Measurements from ENCODE around the gene FOXC1. TPM values are rescaled to one million over a fixed set of nuclear protein-coding genes. Genes with fewer than 3 reads are reported as not detected.

FOXC1 gene
- total RNA-seq, 1 experiment from 2014 or later, result 40.7 TPM

DNA sequence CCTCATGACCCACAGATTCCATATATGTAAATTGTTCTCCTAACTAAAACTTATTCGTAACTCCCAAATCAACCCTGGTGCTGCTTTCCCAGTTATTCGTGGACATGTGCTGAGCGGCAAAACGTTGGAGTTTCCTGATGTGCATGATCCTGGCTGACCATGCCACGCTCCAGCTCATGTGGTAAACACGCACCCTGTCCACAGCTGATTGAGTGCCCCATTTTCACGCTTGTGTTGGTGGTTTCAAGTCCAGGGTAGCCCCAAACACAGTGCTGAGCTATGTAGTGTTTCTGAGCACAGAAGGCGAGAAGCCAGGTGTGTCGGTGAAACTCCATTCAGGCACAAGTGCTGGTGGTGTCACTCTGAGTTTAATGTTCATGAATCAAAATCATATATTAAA, 19.1 kb upstream of the FOXC1 start:
- H2AFZ ChIP-seq (ENCODE audit: low read depth, low read length, poor library complexity, severe bottlenecking), result no peak overlapping the region
- H3K79me2 ChIP-seq (ENCODE audit: insufficient read depth, low read length), result no peaks in the 10 kb centered on the region
- no peaks in the 10 kb centered on the region for H3K9me3 ChIP-seq (ENCODE audit: control insufficient read depth in 1 of 2, insufficient read depth in 1 of 2, low read depth in 1 of 2, low read length in 2 of 2)
- ChIA-PET RAD21 (ENCODE audit: low non-redundant PET in 1 of 2, low total read pairs in 2 of 2, uncharacterized antibody in 2 of 2, unreplicated experiment in 2 of 2) (no interaction called here), CTCF (no interaction called here), POLR2A (no interaction called here)
- no peak overlapping the region for H3K9ac ChIP-seq (ENCODE audit: low read length)
- no peak overlapping the region for H3K27ac ChIP-seq (ENCODE audit: low read depth, low read length)
- H3K9me2 ChIP-seq (ENCODE audit: insufficient read depth), result no peaks in the 10 kb centered on the region
- ATAC-seq (no peak), DNase-seq (ENCODE audit: low read depth, low spot score) (no peak)
- H3K4me2 ChIP-seq (ENCODE audit: low read length), result no peak overlapping the region
- no TSS peak for BruUV-seq (replicated peaks)
- intact Hi-C loops (cut with micrococcal nuclease), result loop anchor here (10.0 kb wide), 1 partner anchor 1464 kb away; no protein-coding TSS in a partner anchor
- 0 out of 2 replicates have a peak, but pooled peaks cover 3% of the 10 kb centered on the region for H3K27me3 ChIP-seq (ENCODE audit: insufficient read depth, low read length)
- H3K4me3 ChIP-seq (replicated peaks in 1 of 2; ENCODE audit: low read depth in 1 of 2, low read length in 2 of 2), result no peak overlapping the region
- H4K20me1 ChIP-seq (ENCODE audit: insufficient read depth), result no peaks in the 10 kb centered on the region
- no peaks in the 10 kb centered on the region for H3K4me1 ChIP-seq (ENCODE audit: control insufficient read depth in 1 of 2, insufficient read depth in 2 of 2, low read length in 2 of 2)
- TF ChIP-seq JUND (IDR thresholded peaks at IDR 0.05), result no peak
- H3K36me3 ChIP-seq (ENCODE audit: control insufficient read depth in 1 of 2, insufficient read depth in 2 of 2, low read length in 2 of 2), result no peaks in the 10 kb centered on the region

DNA sequence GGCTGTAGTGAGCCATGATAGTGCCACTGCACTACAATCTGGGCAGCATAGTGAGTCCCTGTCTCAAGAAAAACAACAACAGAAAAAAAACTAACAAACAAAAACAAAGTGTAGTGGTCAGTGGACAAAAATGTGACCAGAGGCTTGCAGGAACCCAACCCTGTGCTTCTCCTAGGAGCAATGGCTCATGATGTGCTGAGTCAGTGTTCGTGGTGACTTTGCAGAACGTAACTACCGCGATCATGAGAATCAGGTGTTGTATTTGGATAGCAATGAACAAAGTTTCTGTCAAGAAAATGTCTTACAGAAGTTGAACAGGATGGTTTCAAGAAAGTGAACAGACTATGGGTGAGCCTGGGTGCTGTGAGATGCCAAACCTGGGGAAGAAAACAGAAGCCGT, 18.5 kb upstream of the FOXC1 start:
- ChIA-PET RAD21 (ENCODE audit: low non-redundant PET in 1 of 2, low total read pairs in 2 of 2, uncharacterized antibody in 2 of 2, unreplicated experiment in 2 of 2) (no interaction called here), CTCF (no interaction called here), POLR2A (no interaction called here)
- Histone ChIP-seq H3K9me3 (ENCODE audit: control insufficient read depth in 1 of 2, insufficient read depth in 1 of 2, low read depth in 1 of 2, low read length in 2 of 2) (no peaks in the 10 kb centered on the region), H4K20me1 (ENCODE audit: insufficient read depth) (no peaks in the 10 kb centered on the region), H3K27ac (ENCODE audit: low read depth, low read length) (no peak overlapping the region), H3K36me3 (ENCODE audit: control insufficient read depth in 1 of 2, insufficient read depth in 2 of 2, low read length in 2 of 2) (no peaks in the 10 kb centered on the region), H3K79me2 (ENCODE audit: insufficient read depth, low read length) (no peaks in the 10 kb centered on the region), H3K27me3 (ENCODE audit: insufficient read depth, low read length) (0 out of 2 replicates have a peak, but pooled peaks cover 3% of the 10 kb centered on the region), H2AFZ (ENCODE audit: low read depth, low read length, poor library complexity, severe bottlenecking) (no peak overlapping the region), H3K9me2 (ENCODE audit: insufficient read depth) (no peaks in the 10 kb centered on the region), H3K4me3 (replicated peaks in 1 of 2; ENCODE audit: low read depth in 1 of 2, low read length in 2 of 2) (no peak overlapping the region), H3K4me1 (ENCODE audit: control insufficient read depth in 1 of 2, insufficient read depth in 2 of 2, low read length in 2 of 2) (peaks cover 0 to 4% of the 10 kb centered on the region in 2 experiments; a peak in 1 of 4 replicates), H3K9ac (ENCODE audit: low read length) (no peak overlapping the region), H3K4me2 (ENCODE audit: low read length) (no peak overlapping the region)
- no TSS peak for BruUV-seq (replicated peaks)
- ATAC-seq (no peak), DNase-seq (ENCODE audit: low read depth, low spot score) (no peak)
- no peak for TF ChIP-seq POLR2AphosphoS5 (IDR thresholded peaks at IDR 0.05; ENCODE audit: low read depth, low read length)
- no peak for TF ChIP-seq ZFX (IDR thresholded peaks at IDR 0.05)
- no peak for TF ChIP-seq SP1 (IDR thresholded peaks at IDR 0.05; ENCODE audit: low read depth)
- TF ChIP-seq, protein P1, sequence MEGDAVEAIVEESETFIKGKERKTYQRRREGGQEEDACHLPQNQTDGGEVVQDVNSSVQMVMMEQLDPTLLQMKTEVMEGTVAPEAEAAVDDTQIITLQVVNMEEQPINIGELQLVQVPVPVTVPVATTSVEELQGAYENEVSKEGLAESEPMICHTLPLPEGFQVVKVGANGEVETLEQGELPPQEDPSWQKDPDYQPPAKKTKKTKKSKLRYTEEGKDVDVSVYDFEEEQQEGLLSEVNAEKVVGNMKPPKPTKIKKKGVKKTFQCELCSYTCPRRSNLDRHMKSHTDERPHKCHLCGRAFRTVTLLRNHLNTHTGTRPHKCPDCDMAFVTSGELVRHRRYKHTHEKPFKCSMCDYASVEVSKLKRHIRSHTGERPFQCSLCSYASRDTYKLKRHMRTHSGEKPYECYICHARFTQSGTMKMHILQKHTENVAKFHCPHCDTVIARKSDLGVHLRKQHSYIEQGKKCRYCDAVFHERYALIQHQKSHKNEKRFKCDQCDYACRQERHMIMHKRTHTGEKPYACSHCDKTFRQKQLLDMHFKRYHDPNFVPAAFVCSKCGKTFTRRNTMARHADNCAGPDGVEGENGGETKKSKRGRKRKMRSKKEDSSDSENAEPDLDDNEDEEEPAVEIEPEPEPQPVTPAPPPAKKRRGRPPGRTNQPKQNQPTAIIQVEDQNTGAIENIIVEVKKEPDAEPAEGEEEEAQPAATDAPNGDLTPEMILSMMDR (IDR thresholded peaks at IDR 0.05 in 2 of 3, conservative IDR thresholded peaks at IDR 0.05 in 1 of 3; ENCODE audit: borderline replicate concordance in 1 of 3, insufficient read depth in 1 of 3, low read depth in 2 of 3, low read length in 2 of 3), result no peak
- TF ChIP-seq CEBPB (IDR thresholded peaks at IDR 0.05; ENCODE audit: low read depth), result no peak
- TF ChIP-seq POLR2A (IDR thresholded peaks at IDR 0.05; ENCODE audit: borderline replicate concordance, extremely low read depth, insufficient read depth, insufficient read length), result no peak
- TF ChIP-seq SIN3A (IDR thresholded peaks at IDR 0.05; ENCODE audit: low read depth), result no peak
- TF ChIP-seq, protein P2, sequence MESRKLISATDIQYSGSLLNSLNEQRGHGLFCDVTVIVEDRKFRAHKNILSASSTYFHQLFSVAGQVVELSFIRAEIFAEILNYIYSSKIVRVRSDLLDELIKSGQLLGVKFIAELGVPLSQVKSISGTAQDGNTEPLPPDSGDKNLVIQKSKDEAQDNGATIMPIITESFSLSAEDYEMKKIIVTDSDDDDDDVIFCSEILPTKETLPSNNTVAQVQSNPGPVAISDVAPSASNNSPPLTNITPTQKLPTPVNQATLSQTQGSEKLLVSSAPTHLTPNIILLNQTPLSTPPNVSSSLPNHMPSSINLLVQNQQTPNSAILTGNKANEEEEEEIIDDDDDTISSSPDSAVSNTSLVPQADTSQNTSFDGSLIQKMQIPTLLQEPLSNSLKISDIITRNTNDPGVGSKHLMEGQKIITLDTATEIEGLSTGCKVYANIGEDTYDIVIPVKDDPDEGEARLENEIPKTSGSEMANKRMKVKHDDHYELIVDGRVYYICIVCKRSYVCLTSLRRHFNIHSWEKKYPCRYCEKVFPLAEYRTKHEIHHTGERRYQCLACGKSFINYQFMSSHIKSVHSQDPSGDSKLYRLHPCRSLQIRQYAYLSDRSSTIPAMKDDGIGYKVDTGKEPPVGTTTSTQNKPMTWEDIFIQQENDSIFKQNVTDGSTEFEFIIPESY (IDR thresholded peaks at IDR 0.05; ENCODE audit: extremely low read depth, insufficient replicate concordance, low read length), result no peak
- no peak for TF ChIP-seq FOSL1 (IDR thresholded peaks at IDR 0.05; ENCODE audit: low read depth)
- TF ChIP-seq ELF1 (IDR thresholded peaks at IDR 0.05; ENCODE audit: borderline replicate concordance, low read depth), result no peak
- intact Hi-C loops (cut with micrococcal nuclease), result loop anchor here (10.0 kb wide), 1 partner anchor 1464 kb away; no protein-coding TSS in a partner anchor

All from HCT116 (cell line).